ENCODE measurements around the gene SLC43A2.

GRCh38 chr17:1601571-1601970, 27.1 kb downstream of the SLC43A2 start:
- TF ChIP-seq REST (IDR thresholded peaks at IDR 0.05; ENCODE audit: low read depth): no peak
- TF ChIP-seq CEBPB (IDR thresholded peaks at IDR 0.05; ENCODE audit: low read depth): no peak
- no peak for TF ChIP-seq CTCF (IDR thresholded peaks at IDR 0.05 in 2 of 3, conservative IDR thresholded peaks at IDR 0.05 in 1 of 3; ENCODE audit: borderline replicate concordance in 1 of 3, insufficient read depth in 1 of 3, low read depth in 2 of 3, low read length in 2 of 3)
- no peak for TF ChIP-seq POLR2AphosphoS5 (IDR thresholded peaks at IDR 0.05; ENCODE audit: low read depth, low read length)
- no peak for TF ChIP-seq EZH2 (IDR thresholded peaks at IDR 0.05)
- TF ChIP-seq RAD21 (IDR thresholded peaks at IDR 0.05; ENCODE audit: low read depth): no peak
- TF ChIP-seq ZNF274 (IDR thresholded peaks at IDR 0.05; ENCODE audit: low read depth, low read length): no peak
